ENCODE measurements around the gene USP3. TPM values are rescaled to one million over a fixed set of nuclear protein-coding genes. Genes with fewer than 3 reads are reported as not detected.
"Not testable (repeated sequence)": the region's sequence is repeated elsewhere in the genome, so short reads cannot be mapped to it uniquely, and the experiment has no call there.

USP3 gene
- total RNA-seq, 1 donor from 2014 or later, result 17.2 TPM

- TF ChIP-seq, protein P1, sequence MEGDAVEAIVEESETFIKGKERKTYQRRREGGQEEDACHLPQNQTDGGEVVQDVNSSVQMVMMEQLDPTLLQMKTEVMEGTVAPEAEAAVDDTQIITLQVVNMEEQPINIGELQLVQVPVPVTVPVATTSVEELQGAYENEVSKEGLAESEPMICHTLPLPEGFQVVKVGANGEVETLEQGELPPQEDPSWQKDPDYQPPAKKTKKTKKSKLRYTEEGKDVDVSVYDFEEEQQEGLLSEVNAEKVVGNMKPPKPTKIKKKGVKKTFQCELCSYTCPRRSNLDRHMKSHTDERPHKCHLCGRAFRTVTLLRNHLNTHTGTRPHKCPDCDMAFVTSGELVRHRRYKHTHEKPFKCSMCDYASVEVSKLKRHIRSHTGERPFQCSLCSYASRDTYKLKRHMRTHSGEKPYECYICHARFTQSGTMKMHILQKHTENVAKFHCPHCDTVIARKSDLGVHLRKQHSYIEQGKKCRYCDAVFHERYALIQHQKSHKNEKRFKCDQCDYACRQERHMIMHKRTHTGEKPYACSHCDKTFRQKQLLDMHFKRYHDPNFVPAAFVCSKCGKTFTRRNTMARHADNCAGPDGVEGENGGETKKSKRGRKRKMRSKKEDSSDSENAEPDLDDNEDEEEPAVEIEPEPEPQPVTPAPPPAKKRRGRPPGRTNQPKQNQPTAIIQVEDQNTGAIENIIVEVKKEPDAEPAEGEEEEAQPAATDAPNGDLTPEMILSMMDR (IDR thresholded peaks at IDR 0.05; ENCODE audit: borderline replicate concordance), result no peak
Measured at GRCh38 chr15:63484433-63485186, 19.8 kb upstream of the USP3 start.

GRCh38 chr15:63487076-63487757 lies 17.2 kb upstream of the USP3 start:
- H3K27me3 ChIP-seq (ENCODE audit: low read depth), result no peaks in the 10 kb centered on the region
- intact Hi-C loops (cut with micrococcal nuclease), result no loop called here
- no peaks in the 10 kb centered on the region for H3K36me3 ChIP-seq
- peaks cover 4% of the 10 kb centered on the region for H3K4me1 ChIP-seq
- TF ChIP-seq, protein P1 (IDR thresholded peaks at IDR 0.05; ENCODE audit: borderline replicate concordance), result peak; percentile 97
- H3K27ac ChIP-seq (replicated peaks), result no peak overlapping the region
- DNase-seq, result peak; percentile 90
- H3K4me3 ChIP-seq, result peak overlapping the region; percentile 21
- H3K9me3 ChIP-seq (replicated peaks), result no peaks in the 10 kb centered on the region

More at GRCh38 chr15:63484433-63485186, 19.8 kb upstream of the USP3 start:
- no peaks in the 10 kb centered on the region for H3K9me3 ChIP-seq (replicated peaks)
- H3K36me3 ChIP-seq, result no peaks in the 10 kb centered on the region
- H3K4me1 ChIP-seq, result peaks cover 4% of the 10 kb centered on the region
- H3K27me3 ChIP-seq (ENCODE audit: low read depth), result no peaks in the 10 kb centered on the region
- DNase-seq, result no peak
- H3K4me3 ChIP-seq, result no peak overlapping the region
- intact Hi-C loops (cut with micrococcal nuclease), result no loop called here
- no peak overlapping the region for H3K27ac ChIP-seq (replicated peaks)

GRCh38 chr15:63487758-63488397 lies 16.5 kb upstream of the USP3 start:
- H3K27ac ChIP-seq (replicated peaks); H3K36me3 ChIP-seq; H3K27me3 ChIP-seq (ENCODE audit: low read depth); H3K4me1 ChIP-seq; intact Hi-C loops (cut with micrococcal nuclease); H3K9me3 ChIP-seq (replicated peaks); DNase-seq: not testable (repeated sequence)
- peak overlapping the region; percentile 21 for H3K4me3 ChIP-seq

GRCh38 chr15:63488398-63488960 lies 15.9 kb upstream of the USP3 start:
- no peaks in the 10 kb centered on the region for H3K9me3 ChIP-seq (replicated peaks)
- H3K27ac ChIP-seq (replicated peaks), result no peak overlapping the region
- H3K4me3 ChIP-seq, result no peak overlapping the region
- peaks cover 4% of the 10 kb centered on the region for H3K4me1 ChIP-seq
- H3K27me3 ChIP-seq (ENCODE audit: low read depth), result no peaks in the 10 kb centered on the region
- H3K36me3 ChIP-seq, result no peaks in the 10 kb centered on the region
- intact Hi-C loops (cut with micrococcal nuclease), result no loop called here
- TF ChIP-seq, protein P1 (IDR thresholded peaks at IDR 0.05; ENCODE audit: borderline replicate concordance), result no peak
- DNase-seq, result no peak

DNA sequence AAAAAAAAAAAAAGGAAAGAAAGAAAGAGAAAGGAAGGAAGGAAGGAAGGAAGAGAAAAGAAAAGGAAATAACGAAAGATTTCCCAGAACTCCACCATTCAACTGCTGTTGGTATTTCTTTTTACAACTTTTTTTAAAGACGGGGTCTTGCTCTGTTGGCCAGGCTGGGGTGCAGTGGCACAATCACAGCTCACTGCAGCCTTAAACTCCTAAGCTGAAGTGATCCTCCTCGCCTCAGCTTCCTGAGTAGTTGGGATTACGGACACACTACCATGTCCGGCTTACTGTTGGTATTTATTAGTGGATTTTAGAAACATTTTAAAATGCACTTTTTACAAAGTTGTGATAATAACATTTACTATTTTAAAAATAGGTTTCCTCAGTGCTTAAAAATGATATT lies 15.0 kb upstream of the USP3 start:
- TF ChIP-seq, protein P1 (IDR thresholded peaks at IDR 0.05; ENCODE audit: borderline replicate concordance), result no peak
- peaks cover 4% of the 10 kb centered on the region for H3K4me1 ChIP-seq
- intact Hi-C loops (cut with micrococcal nuclease), result no loop called here

More for the DNA sequence above, 15.0 kb upstream of the USP3 start:
- H3K27ac ChIP-seq (replicated peaks), result no peak overlapping the region
- no peak for DNase-seq
- H3K4me3 ChIP-seq, result no peak overlapping the region
- no peaks in the 10 kb centered on the region for H3K27me3 ChIP-seq (ENCODE audit: low read depth)
- H3K36me3 ChIP-seq, result no peaks in the 10 kb centered on the region
- no peaks in the 10 kb centered on the region for H3K9me3 ChIP-seq (replicated peaks)

Measured in left ventricle myocardium inferior (tissue), 1 donor.